Stimulated activated naive CD8-positive, alpha-beta T cell treated with anti-CD3 and anti-CD28 coated beads, Interleukin-15, amount 100 ng/mL, for 72 hours (primary cell): Measurements from ENCODE around the gene FOXRED2.
"Not testable (repeated sequence)": the region's sequence is repeated elsewhere in the genome, so short reads cannot be mapped to it uniquely, and the experiment has no call there.

Experiments used
- ATAC-seq: fragments of 150-1000 bp; cut with Tn5 transposase; 2 replicates; pipeline ENCODE4 v1.10.0; 2021; ENCODE audit warnings: mild to moderate bottlenecking, moderate library complexity
- DNase-seq, 2 donors: peaks; one replicate each; pipeline ENCODE4 v3.0.0; 2021 to 2022
- H3K27ac Mint-ChIP-seq, 2 donors: one replicate each; pipeline ENCODE4 v1.8.0; 2022; ENCODE audit warnings: mild to moderate bottlenecking in 2 of 2, mixed read lengths in 2 of 2, moderate library complexity in 2 of 2
- H3K27me3 Mint-ChIP-seq: one replicate; pipeline ENCODE4 v1.8.0; 2022; ENCODE audit warnings: mixed read lengths
- H3K4me1 Mint-ChIP-seq: one replicate; pipeline ENCODE4 v1.8.0; 2022; ENCODE audit warnings: mild to moderate bottlenecking, mixed read lengths
- H3K4me3 Mint-ChIP-seq, 2 donors: one replicate each; pipeline ENCODE4 v1.8.0; 2022; ENCODE audit warnings: mild to moderate bottlenecking in 2 of 2, mixed read lengths in 2 of 2, moderate library complexity in 1 of 2
- H3K9me3 Mint-ChIP-seq, 2 donors: one replicate each; pipeline ENCODE4 v1.8.0; 2022; ENCODE audit warnings: mixed read lengths in 2 of 2

FOXRED2 gene

DNA sequence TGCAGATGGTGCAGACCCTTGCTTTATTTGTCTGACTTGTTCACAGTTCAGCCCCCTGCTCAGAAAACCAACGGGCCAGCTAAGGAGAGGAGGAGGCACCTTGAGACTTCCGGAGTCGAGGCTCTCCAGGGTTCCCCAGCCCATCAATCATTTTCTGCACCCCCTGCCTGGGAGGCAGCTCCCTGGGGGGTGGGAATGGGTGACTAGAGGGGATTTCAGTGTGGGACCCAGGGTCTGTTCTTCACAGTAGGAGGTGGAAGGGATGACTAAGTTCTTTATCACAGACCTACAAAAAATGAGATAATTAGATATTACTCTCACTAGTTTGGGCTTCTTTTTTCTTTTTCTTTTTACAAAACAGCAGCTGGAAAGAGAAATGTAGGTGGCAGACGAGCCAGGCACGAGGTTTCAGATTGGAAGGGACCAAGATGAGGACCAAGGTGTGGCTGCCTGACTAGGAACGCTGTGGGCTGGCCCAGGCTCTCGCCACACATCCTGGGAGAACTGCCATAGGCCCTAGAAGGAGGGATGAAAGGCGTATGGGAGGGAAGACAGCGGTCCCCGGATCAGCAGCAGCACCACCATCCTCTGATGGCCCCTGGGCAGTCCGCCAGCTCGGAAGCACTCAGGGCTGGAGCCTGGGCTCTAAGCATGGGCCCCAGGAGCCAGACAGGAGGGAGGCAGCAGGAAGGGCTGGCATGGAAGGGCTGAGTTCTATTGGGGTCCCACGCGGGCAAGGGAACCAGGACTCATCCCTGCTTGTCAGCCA is 39.6 kb downstream of the FOXRED2 start:
- DNase-seq (no peak), ATAC-seq (no peak)
- Mint-ChIP-seq H3K27me3 (no peaks in the 10 kb centered on the region), H3K27ac (peak overlapping the region; percentile 87 to 88), H3K9me3 (no peaks in the 10 kb centered on the region), H3K4me3 (peak overlapping the region in 1 of 2 donors; percentile 50), H3K4me1 (peaks cover 44% of the 10 kb centered on the region)

- ATAC-seq (no peak), DNase-seq (no peak)
- H3K27me3 Mint-ChIP-seq: no peaks in the 10 kb centered on the region
- peak overlapping the region; percentile 34 to 52 for H3K27ac Mint-ChIP-seq
- no peak overlapping the region for H3K4me3 Mint-ChIP-seq
- H3K4me1 Mint-ChIP-seq: peaks cover 46% of the 10 kb centered on the region
- no peaks in the 10 kb centered on the region for H3K9me3 Mint-ChIP-seq
Measured at GRCh38 chr22:36466258-36466657, 40.6 kb downstream of the FOXRED2 start.

DNA sequence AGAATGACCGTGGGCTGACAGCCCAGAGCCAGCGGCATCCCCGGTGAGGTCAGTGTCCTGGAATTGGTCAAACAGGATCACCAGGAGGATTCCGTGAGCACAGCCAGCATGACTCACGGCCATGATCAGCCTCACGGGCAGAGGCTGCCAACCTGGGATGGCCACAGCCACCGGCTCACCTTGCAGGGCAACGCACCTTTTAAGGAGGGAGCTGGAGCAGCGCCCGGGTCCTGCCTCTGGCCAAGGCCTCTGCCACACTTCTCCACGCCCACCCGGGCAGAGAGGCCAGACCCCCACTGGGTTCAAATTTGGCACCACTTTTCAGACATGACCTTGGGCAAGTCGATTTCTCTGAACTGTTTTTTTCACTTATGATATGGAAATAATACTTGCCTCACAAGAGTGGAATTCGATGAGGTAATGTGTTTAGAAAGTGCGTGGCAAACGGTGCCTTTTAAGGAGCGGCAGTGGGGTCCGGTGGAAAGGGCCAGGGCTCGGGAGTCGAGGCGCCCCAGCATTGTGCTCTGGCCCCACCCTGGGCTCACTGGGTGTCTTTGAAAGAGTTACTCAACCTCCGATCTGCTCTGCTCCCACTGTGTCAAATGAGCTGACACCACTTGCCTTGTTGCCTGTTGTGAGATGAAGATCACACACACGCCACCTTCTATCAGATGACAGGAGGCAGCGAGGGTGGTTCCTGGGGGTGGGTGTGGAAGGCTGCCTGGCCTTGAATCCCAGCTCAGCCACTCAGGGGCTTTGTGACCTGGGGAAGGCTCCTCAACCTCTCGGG is 41.4 kb downstream of the FOXRED2 start:
- Mint-ChIP-seq H3K27ac (peak overlapping the region; percentile 19 to 40), H3K4me3 (no peak overlapping the region), H3K9me3 (no peaks in the 10 kb centered on the region), H3K27me3 (no peaks in the 10 kb centered on the region), H3K4me1 (peaks cover 39% of the 10 kb centered on the region)
- ATAC-seq: no peak
- no peak for DNase-seq

GRCh38 chr22:36464715-36465231 is 42.1 kb downstream of the FOXRED2 start:
- Mint-ChIP-seq H3K4me3 (no peak overlapping the region), H3K27ac (no peak overlapping the region), H3K9me3 (no peaks in the 10 kb centered on the region), H3K4me1 (peaks cover 33% of the 10 kb centered on the region), H3K27me3 (no peaks in the 10 kb centered on the region)
- no peak for DNase-seq
- ATAC-seq: no peak

GRCh38 chr22:36463783-36464184 is 43.1 kb downstream of the FOXRED2 start:
- Mint-ChIP-seq H3K27ac (no peak overlapping the region), H3K4me3 (no peak overlapping the region), H3K27me3 (no peaks in the 10 kb centered on the region), H3K9me3 (no peaks in the 10 kb centered on the region), H3K4me1 (peaks cover 33% of the 10 kb centered on the region)
- ATAC-seq: no peak
- DNase-seq: no peak

GRCh38 chr22:36461665-36462649 is 44.9 kb downstream of the FOXRED2 start:
- H3K27me3 Mint-ChIP-seq: no peaks in the 10 kb centered on the region
- ATAC-seq (no peak), DNase-seq (no peak)
- H3K9me3 Mint-ChIP-seq: no peaks in the 10 kb centered on the region
- H3K4me3 Mint-ChIP-seq: no peak overlapping the region
- H3K27ac Mint-ChIP-seq: no peak overlapping the region
- peaks cover 15% of the 10 kb centered on the region for H3K4me1 Mint-ChIP-seq

GRCh38 chr22:36460202-36460601 is 46.6 kb downstream of the FOXRED2 start:
- Mint-ChIP-seq H3K4me1 (peaks cover 17% of the 10 kb centered on the region), H3K27ac (no peak overlapping the region), H3K9me3 (no peaks in the 10 kb centered on the region), H3K27me3 (no peaks in the 10 kb centered on the region), H3K4me3 (no peak overlapping the region)
- ATAC-seq (no peak), DNase-seq (no peak)

DNA sequence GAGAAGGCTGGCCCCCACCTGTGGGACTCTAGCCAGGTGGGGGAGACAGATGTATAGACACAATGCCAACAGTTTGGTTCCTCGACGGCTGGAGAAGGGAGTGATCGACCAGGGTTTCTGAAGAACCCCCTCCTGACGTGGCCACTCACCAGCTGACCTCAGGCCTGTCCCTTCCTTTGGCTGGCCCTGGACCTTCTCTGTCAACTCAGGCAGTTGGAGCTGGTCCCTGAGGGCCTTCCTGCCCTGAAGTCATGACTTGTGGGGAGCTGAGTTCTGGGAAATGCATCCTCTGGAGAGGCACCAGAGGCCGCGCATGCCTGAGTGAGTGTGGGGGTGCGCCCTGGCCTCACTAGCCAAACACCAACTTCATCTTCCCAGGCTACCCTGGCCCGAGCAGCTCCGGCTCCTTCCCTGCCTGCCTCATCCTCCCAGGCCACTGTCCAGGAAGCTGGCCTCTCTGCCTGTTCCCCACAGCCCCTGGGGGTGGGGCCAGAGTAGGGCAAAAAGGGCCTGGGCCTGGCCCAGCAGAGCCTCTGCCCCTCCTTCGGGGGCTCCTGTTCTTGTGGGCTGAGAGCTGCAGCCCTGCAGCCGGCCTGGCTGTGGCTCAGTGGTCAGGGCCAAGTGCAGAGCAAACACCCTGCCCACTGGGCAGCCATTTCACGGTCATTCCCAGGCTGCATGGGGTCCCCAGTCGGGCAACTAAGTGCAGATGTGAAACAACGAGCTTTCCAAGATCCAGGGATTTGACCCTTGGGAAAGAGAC is 49.0 kb downstream of the FOXRED2 start:
- H3K27me3 Mint-ChIP-seq: no peaks in the 10 kb centered on the region
- DNase-seq (no peak), ATAC-seq (no peak)
- no peak overlapping the region for H3K27ac Mint-ChIP-seq
- no peak overlapping the region for H3K4me3 Mint-ChIP-seq
- H3K4me1 Mint-ChIP-seq: peaks cover 31% of the 10 kb centered on the region
- no peaks in the 10 kb centered on the region for H3K9me3 Mint-ChIP-seq

- no peak overlapping the region for H3K27ac Mint-ChIP-seq
- no peak overlapping the region for H3K4me3 Mint-ChIP-seq
- H3K27me3 Mint-ChIP-seq: no peaks in the 10 kb centered on the region
- no peak for DNase-seq
- ATAC-seq: no peak
- H3K9me3 Mint-ChIP-seq: no peaks in the 10 kb centered on the region
- peaks cover 40% of the 10 kb centered on the region for H3K4me1 Mint-ChIP-seq
Measured at GRCh38 chr22:36456464-36456845, 50.4 kb downstream of the FOXRED2 start.

DNA sequence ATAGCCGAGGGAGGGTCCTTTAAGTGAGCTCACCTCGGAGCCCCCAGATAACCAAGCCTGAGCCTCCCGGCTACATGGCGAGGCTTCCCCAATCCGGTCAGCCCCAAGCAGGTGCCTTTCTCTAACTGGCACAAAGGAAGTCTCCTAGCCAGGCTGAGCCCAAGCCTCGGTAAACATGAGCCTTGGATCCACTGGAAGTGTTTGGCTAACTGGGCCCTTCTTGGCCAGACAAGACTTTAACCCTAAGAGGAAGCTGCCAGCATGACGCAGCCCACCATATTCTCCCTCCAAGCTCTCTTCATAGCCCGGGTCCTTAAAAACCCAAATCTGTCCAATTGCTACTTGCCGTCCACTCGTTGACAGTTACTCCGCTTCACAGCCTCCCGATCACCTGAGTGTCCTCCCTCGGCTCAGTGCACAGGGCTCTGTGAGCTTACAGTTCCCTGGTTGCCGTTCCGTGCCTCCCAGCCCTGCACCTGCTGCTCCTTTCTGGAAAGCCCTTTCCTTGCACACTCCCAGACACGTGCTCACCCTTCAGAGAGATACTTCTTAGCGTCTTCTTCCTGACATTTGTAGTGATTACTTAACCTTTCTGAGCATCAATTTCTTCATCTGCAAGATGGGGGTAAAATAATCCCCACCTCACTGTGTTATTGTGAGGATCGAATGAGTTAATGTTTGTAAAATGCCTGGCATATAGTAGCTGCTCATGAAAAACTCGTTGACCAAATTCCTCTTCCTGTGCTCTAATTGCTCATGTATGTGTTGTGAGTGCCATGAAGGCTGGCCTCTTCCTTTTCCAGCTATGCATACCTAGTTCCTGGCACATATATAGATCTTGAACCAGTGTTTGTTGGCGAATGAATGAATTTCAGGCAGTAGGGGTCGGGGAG is 51.0 kb downstream of the FOXRED2 start:
- peaks cover 46% of the 10 kb centered on the region for H3K4me1 Mint-ChIP-seq
- H3K27ac Mint-ChIP-seq: peak overlapping the region; percentile 16 to 23
- no peaks in the 10 kb centered on the region for H3K9me3 Mint-ChIP-seq
- H3K4me3 Mint-ChIP-seq: peak overlapping the region; percentile 46 to 49
- H3K27me3 Mint-ChIP-seq: no peaks in the 10 kb centered on the region
- ATAC-seq: no peak
- no peak for DNase-seq

DNA sequence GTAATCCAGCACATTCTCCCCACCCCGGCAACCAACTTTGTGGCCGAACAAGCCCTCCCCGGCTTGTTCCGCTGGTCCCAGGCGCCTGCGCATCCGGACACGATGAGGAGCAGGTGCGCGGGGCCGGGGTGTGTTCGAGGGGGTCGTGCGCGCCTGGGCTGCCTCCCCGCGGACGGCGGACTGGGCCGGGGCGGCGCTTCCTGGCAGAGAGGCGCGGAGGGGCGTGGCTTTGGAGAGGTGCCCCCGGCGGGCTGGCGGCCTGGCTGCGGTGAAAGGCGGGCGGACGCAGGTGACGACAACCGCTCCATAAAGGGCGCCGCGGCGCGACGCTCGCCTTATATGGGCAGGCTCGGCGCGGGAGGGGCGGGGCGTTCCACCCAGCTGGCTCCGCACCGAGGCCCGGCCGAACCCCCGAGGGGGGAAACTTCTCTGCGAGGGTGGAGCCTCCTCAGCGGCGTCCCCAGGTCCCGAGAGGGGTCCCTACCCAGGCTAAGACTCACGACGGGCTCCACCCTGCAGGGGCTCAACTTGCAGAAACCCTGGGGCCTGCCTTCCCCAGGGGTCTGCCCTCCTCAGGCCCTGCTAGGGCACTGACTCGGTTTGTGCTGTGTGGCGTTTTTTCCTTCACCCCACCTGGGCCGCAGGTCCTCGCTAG is 51.8 kb downstream of the FOXRED2 start:
- ATAC-seq: peak; percentile 83
- DNase-seq: peak; percentile 97
- Mint-ChIP-seq H3K4me1 (peaks cover 48% of the 10 kb centered on the region), H3K27me3 (no peaks in the 10 kb centered on the region), H3K4me3 (peak overlapping the region; percentile 49 to 83), H3K9me3 (no peaks in the 10 kb centered on the region), H3K27ac (peak overlapping the region; percentile 73 to 78)

DNA sequence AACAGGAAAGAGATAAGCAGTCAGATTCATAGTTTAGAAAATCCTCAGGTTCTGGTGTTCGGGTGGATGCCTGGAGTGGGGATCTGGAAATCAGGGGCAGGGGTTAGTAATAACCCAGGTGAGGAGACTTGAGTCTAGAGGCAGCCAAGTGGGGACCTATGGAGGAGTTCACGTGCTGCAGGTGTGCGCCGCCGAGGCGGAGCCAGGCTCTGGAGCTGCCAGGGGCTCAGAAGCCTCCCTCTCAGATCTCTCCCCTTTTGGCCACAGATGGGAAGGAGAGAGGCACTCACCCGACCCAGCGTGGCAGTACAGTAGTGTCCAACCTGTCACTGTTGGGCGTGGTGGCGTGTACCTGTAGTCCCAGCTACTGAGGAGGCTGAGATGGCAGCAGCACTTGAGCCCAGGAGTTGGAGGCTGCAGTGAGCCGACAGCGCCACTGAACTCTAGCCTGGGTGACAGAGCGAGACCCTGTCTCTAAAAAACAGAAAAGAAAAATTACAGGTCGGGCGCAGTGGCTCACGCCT is 52.9 kb downstream of the FOXRED2 start:
- H3K9me3 Mint-ChIP-seq: no peaks in the 10 kb centered on the region
- DNase-seq: no peak
- H3K4me3 Mint-ChIP-seq: peak overlapping the region; percentile 49 to 83
- no peak for ATAC-seq
- no peaks in the 10 kb centered on the region for H3K27me3 Mint-ChIP-seq
- H3K27ac Mint-ChIP-seq: peak overlapping the region; percentile 59 to 61
- peaks cover 51% of the 10 kb centered on the region for H3K4me1 Mint-ChIP-seq

GRCh38 chr22:36452978-36453607 is 53.7 kb downstream of the FOXRED2 start:
- Mint-ChIP-seq H3K4me3 (peak overlapping the region; percentile 49 to 83), H3K4me1 (peaks cover 55% of the 10 kb centered on the region)
- DNase-seq: not testable (repeated sequence)

More at GRCh38 chr22:36452978-36453607, 53.7 kb downstream of the FOXRED2 start:
- H3K9me3 Mint-ChIP-seq, H3K27me3 Mint-ChIP-seq, ATAC-seq: not testable (repeated sequence)
- H3K27ac Mint-ChIP-seq: peak overlapping the region in 1 of 2 donors; percentile 10
